GM12892 (cell line): ENCODE measurements around the gene GCDH.

ENCODE experiments used
- POLR2AphosphoS5 ChIP-seq: IDR thresholded peaks from 2 replicates; pipeline ENCODE4 v1.6.1; 2011; ENCODE audit warnings: low read depth, low read length, control low read depth
- TAF1 ChIP-seq: IDR thresholded peaks from 2 replicates; pipeline ENCODE4 v1.6.1; 2011; ENCODE audit warnings: low read depth, mild to moderate bottlenecking, control low read depth, low read length, borderline replicate concordance

GRCh38 chr19:12866416-12867119 lies 24.4 kb upstream of the GCDH start:
- TF ChIP-seq TAF1 (no peak), POLR2AphosphoS5 (no peak)
